ENCODE data around the gene CAP2. TPM values are rescaled to one million over a fixed set of nuclear protein-coding genes. Genes with fewer than 3 reads are reported as not detected.

CAP2 gene
- total RNA-seq, 1 experiment from 2014 or later = 7.2 TPM

DNA sequence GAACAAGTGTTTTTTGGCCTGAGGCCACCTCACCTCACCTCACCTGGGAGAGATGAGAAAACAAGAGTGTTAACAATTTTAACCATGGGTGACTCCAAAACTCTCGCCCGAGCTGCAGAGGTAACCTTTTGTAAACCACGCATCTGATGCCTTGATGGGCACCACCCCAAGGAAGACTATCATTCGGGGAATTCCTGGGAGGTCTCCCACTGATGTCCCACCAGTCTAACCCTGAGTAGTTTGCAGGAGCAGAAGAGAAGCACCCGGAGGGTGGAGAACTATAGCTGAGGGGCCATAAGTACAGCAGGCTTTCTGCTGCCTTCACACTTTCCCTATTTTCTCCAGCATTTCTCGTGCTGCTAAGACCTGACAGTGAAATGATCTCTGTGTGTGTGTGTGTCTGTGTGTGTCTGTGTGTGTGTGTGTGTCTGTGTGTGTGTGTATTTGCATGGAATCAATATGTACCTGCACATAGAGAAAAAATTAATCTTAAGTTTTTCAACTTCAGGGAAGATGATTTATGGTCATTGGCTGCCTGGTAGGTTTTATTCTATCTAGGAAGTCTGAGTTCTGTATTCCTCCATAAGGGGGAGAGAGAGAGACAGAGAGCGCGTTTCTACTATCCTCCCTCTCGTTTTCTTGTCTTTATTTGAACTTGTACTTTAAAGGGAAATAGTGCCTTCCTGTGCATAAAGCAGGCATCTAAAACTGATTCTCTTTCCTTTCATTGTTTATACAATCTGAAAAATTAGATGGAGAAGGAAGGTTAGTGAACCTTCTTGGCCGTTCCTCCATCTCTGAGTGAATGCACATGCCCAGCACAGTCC is 75.8 kb downstream of the CAP2 start:
- DNase-seq (ENCODE audit: low spot score) (no peak), ATAC-seq (peak; percentile 82)
- peaks cover 3% of the 10 kb centered on the region; the same call in 1 of the 2 replicates for H3K36me3 Mint-ChIP-seq
- TF ChIP-seq PREB (CRISPR knock-in tag; IDR thresholded peaks at IDR 0.05; ENCODE audit: borderline replicate concordance) (no peak), ATF6 (CRISPR knock-in tag; IDR thresholded peaks at IDR 0.05) (no peak), RELA (CRISPR knock-in tag; IDR thresholded peaks at IDR 0.05; ENCODE audit: borderline replicate concordance) (no peak), ESRRA (CRISPR knock-in tag; IDR thresholded peaks at IDR 0.05; ENCODE audit: borderline replicate concordance) (no peak), ZNF416 (CRISPR knock-in tag; IDR thresholded peaks at IDR 0.05) (no peak), ZNF423 (CRISPR knock-in tag; IDR thresholded peaks at IDR 0.05) (no peak), AR (CRISPR knock-in tag; IDR thresholded peaks at IDR 0.05) (no peak), ATF3 (CRISPR knock-in tag; conservative IDR thresholded peaks at IDR 0.05) (no peak), MXD4 (CRISPR knock-in tag; IDR thresholded peaks at IDR 0.05; ENCODE audit: borderline replicate concordance) (no peak), TEAD4 (CRISPR knock-in tag; IDR thresholded peaks at IDR 0.05) (no peak), FOXP1 (CRISPR knock-in tag; IDR thresholded peaks at IDR 0.05; ENCODE audit: borderline replicate concordance) (no peak), OVOL2 (CRISPR knock-in tag; IDR thresholded peaks at IDR 0.05; ENCODE audit: borderline replicate concordance) (no peak), GTF2I (CRISPR knock-in tag; conservative IDR thresholded peaks at IDR 0.05) (no peak)
- TF ChIP-seq, protein P1, sequence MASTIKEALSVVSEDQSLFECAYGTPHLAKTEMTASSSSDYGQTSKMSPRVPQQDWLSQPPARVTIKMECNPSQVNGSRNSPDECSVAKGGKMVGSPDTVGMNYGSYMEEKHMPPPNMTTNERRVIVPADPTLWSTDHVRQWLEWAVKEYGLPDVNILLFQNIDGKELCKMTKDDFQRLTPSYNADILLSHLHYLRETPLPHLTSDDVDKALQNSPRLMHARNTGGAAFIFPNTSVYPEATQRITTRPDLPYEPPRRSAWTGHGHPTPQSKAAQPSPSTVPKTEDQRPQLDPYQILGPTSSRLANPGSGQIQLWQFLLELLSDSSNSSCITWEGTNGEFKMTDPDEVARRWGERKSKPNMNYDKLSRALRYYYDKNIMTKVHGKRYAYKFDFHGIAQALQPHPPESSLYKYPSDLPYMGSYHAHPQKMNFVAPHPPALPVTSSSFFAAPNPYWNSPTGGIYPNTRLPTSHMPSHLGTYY (CRISPR knock-in tag; IDR thresholded peaks at IDR 0.05) = no peak
- TF ChIP-seq, protein P2, sequence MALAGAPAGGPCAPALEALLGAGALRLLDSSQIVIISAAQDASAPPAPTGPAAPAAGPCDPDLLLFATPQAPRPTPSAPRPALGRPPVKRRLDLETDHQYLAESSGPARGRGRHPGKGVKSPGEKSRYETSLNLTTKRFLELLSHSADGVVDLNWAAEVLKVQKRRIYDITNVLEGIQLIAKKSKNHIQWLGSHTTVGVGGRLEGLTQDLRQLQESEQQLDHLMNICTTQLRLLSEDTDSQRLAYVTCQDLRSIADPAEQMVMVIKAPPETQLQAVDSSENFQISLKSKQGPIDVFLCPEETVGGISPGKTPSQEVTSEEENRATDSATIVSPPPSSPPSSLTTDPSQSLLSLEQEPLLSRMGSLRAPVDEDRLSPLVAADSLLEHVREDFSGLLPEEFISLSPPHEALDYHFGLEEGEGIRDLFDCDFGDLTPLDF (CRISPR knock-in tag; IDR thresholded peaks at IDR 0.05) = no peak
- TF ChIP-seq, protein P3, sequence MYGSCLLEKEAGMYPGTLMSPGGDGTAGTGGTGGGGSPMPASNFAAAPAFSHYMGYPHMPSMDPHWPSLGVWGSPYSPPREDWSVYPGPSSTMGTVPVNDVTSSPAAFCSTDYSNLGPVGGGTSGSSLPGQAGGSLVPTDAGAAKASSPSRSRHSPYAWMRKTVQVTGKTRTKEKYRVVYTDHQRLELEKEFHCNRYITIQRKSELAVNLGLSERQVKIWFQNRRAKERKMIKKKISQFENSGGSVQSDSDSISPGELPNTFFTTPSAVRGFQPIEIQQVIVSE (CRISPR knock-in tag; IDR thresholded peaks at IDR 0.05; ENCODE audit: borderline replicate concordance) = no peak
- TF ChIP-seq, protein P4, sequence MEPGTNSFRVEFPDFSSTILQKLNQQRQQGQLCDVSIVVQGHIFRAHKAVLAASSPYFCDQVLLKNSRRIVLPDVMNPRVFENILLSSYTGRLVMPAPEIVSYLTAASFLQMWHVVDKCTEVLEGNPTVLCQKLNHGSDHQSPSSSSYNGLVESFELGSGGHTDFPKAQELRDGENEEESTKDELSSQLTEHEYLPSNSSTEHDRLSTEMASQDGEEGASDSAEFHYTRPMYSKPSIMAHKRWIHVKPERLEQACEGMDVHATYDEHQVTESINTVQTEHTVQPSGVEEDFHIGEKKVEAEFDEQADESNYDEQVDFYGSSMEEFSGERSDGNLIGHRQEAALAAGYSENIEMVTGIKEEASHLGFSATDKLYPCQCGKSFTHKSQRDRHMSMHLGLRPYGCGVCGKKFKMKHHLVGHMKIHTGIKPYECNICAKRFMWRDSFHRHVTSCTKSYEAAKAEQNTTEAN (CRISPR knock-in tag; IDR thresholded peaks at IDR 0.05) = no peak
- TF ChIP-seq, protein P5, sequence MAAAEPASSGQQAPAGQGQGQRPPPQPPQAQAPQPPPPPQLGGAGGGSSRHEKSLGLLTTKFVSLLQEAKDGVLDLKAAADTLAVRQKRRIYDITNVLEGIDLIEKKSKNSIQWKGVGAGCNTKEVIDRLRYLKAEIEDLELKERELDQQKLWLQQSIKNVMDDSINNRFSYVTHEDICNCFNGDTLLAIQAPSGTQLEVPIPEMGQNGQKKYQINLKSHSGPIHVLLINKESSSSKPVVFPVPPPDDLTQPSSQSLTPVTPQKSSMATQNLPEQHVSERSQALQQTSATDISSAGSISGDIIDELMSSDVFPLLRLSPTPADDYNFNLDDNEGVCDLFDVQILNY (CRISPR knock-in tag; IDR thresholded peaks at IDR 0.05) = no peak
- peaks cover 3% of the 10 kb centered on the region; the same call in 1 of the 2 replicates for H3K4me1 Mint-ChIP-seq
- no peaks in the 10 kb centered on the region for H3K9me3 Mint-ChIP-seq
- H3K27me3 Mint-ChIP-seq (ENCODE audit: low read depth) = no peaks in the 10 kb centered on the region
- ChIA-PET POLR2A (no interaction called here), CTCF (no interaction called here)
- no peak overlapping the region for H3K4me3 Mint-ChIP-seq
- no peak overlapping the region for H3K27ac Mint-ChIP-seq
